ENCODE results near the gene MRTFA.
"Not testable (repeated sequence)": the region's sequence is repeated elsewhere in the genome, so short reads cannot be mapped to it uniquely, and the experiment has no call there.

The MRTFA gene

DNA sequence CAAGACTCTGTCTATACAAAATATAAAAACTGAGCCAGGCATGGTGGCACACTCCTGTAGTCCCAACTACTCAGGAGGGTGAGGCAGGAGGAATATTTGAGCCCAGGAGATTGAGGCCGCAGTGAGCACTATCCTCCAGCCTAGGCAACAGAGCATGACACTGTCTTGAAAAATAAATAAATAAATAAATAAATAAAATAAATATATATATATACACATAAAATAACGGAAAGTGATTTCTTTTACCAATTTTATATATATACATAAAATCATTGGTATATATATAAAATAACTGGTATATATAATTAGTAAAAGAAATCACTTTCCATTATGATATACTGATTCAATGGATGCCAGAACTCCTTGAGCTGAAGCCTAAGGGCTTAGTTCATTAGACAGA lies 91.8 kb downstream of the MRTFA start:
- POLR2A ChIA-PET (ENCODE audit: low non-redundant PET), result no interaction called here

GRCh38 chr22:40542821-40543540 lies 93.5 kb downstream of the MRTFA start:
- POLR2A ChIA-PET (ENCODE audit: low non-redundant PET), result no interaction called here
- DNase-seq (ENCODE audit: low spot score), result no peak
- CTCF ChIA-PET, result interaction anchor here (0.6 kb wide), 1 partner anchor 106 kb away, joined by 5 read pairs; no protein-coding TSS in a partner anchor
- no peak overlapping the region for H3K27ac ChIP-seq
- TF ChIP-seq, protein P1, sequence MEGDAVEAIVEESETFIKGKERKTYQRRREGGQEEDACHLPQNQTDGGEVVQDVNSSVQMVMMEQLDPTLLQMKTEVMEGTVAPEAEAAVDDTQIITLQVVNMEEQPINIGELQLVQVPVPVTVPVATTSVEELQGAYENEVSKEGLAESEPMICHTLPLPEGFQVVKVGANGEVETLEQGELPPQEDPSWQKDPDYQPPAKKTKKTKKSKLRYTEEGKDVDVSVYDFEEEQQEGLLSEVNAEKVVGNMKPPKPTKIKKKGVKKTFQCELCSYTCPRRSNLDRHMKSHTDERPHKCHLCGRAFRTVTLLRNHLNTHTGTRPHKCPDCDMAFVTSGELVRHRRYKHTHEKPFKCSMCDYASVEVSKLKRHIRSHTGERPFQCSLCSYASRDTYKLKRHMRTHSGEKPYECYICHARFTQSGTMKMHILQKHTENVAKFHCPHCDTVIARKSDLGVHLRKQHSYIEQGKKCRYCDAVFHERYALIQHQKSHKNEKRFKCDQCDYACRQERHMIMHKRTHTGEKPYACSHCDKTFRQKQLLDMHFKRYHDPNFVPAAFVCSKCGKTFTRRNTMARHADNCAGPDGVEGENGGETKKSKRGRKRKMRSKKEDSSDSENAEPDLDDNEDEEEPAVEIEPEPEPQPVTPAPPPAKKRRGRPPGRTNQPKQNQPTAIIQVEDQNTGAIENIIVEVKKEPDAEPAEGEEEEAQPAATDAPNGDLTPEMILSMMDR (conservative IDR thresholded peaks at IDR 0.05; ENCODE audit: low read depth), result no peak

More for the DNA sequence above, 91.8 kb downstream of the MRTFA start:
- H3K27ac ChIP-seq, result no peak overlapping the region
- CTCF ChIA-PET, result no interaction called here
- DNase-seq (ENCODE audit: low spot score), result no peak
- TF ChIP-seq, protein P1 (conservative IDR thresholded peaks at IDR 0.05; ENCODE audit: low read depth), result no peak

- H3K27ac ChIP-seq, result peak overlapping the region; percentile 85
- DNase-seq (ENCODE audit: low spot score), result peak; percentile 87
- ChIA-PET CTCF (interaction anchor here (0.7 to 1.4 kb wide), 3 partner anchors 9 to 136 kb away, joined by 3 to 4 read pairs (median 3); no protein-coding TSS in a partner anchor), POLR2A (ENCODE audit: low non-redundant PET) (no interaction called here)
- TF ChIP-seq, protein P1 (conservative IDR thresholded peaks at IDR 0.05; ENCODE audit: low read depth), result no peak
These were observed 95.2 kb downstream of the MRTFA start for GRCh38 chr22:40541300-40541699.

DNA sequence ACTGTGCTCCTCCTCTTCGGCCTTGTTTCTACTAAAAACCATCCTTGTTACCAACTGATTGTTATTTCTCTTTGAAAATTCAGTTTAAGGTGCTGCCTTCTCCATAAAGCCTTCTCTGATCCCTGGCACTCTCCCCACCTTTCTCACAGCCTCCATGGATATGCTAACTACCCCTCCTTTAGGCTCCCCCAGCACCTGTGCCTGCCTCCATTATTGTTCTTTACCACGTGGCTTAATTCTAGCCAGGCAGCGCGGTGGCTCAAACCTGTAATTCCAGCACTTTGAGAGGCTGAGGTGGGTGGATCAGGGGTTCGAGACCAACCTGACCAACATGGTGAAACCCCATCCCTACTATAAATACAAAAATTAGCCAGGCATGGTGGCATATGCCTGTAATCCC lies 96.3 kb downstream of the MRTFA start:
- ChIA-PET CTCF (interaction anchor here (1.4 kb wide), 1 partner anchor 14 kb away, joined by 4 read pairs; no protein-coding TSS in a partner anchor), POLR2A (ENCODE audit: low non-redundant PET) (no interaction called here)
- H3K27ac ChIP-seq, result peak overlapping the region; percentile 45
- no peak for DNase-seq (ENCODE audit: low spot score)
- TF ChIP-seq, protein P1 (conservative IDR thresholded peaks at IDR 0.05; ENCODE audit: low read depth), result no peak

GRCh38 chr22:40536149-40536548 lies 100.4 kb downstream of the MRTFA start:
- peak overlapping the region; percentile 52; the same call in 1 of the 2 replicates for H3K27ac ChIP-seq
- DNase-seq (ENCODE audit: low spot score); CTCF ChIA-PET; POLR2A ChIA-PET (ENCODE audit: low non-redundant PET): not testable (repeated sequence)

DNA sequence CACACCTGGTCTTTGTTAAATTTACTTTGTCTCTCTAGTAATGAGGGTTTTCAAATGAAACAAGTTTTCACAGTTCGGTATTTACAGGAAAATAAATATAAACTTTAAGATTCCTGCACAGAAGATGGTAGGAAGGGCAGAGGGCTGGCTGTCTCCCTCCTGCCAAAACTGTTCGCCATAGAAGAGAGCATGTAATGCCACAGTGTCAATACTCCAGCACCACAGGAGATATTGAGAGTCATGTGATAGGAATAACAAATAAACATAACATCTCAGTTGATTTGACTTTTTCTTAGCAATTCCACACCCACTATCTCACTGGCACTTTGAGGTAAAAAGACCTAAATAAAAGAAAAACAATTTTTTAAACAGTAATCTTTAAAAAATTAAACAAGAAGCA lies 100.9 kb downstream of the MRTFA start:
- POLR2A ChIA-PET (ENCODE audit: low non-redundant PET), result no interaction called here
- TF ChIP-seq, protein P1 (conservative IDR thresholded peaks at IDR 0.05; ENCODE audit: low read depth), result no peak
- peak overlapping the region; percentile 66 for H3K27ac ChIP-seq
- CTCF ChIA-PET, result no interaction called here
- no peak for DNase-seq (ENCODE audit: low spot score)

GRCh38 chr22:40535189-40535512 lies 101.4 kb downstream of the MRTFA start:
- ChIA-PET POLR2A (ENCODE audit: low non-redundant PET) (no interaction called here), CTCF (no interaction called here)
- TF ChIP-seq, protein P1 (conservative IDR thresholded peaks at IDR 0.05; ENCODE audit: low read depth), result no peak
- peak overlapping the region; percentile 66 for H3K27ac ChIP-seq
- no peak for DNase-seq (ENCODE audit: low spot score)
